Subcutaneous adipose tissue (tissue), 4 donors: ENCODE data around the gene POU4F1. TPM values are rescaled to one million over a fixed set of nuclear protein-coding genes. Genes with fewer than 3 reads are reported as not detected.

Experiments
- total RNA-seq, 4 donors: library from RNA; depleted of rRNA; stranded (reverse); fragments of >200 nt; gene quantifications; one replicate each; pipeline ENCODE4 v1.1.0, GENCODE V29; 2016
- TF ChIP-seq, protein P1 (sequence below): fragments of 450-650 bp; IDR thresholded peaks from one replicate; pipeline ENCODE4 v1.5.1; 2016; ENCODE audit warnings: low read depth, mild to moderate bottlenecking, control low read depth, antibody characterized with exemption, moderate library complexity

The POU4F1 gene, protein sequence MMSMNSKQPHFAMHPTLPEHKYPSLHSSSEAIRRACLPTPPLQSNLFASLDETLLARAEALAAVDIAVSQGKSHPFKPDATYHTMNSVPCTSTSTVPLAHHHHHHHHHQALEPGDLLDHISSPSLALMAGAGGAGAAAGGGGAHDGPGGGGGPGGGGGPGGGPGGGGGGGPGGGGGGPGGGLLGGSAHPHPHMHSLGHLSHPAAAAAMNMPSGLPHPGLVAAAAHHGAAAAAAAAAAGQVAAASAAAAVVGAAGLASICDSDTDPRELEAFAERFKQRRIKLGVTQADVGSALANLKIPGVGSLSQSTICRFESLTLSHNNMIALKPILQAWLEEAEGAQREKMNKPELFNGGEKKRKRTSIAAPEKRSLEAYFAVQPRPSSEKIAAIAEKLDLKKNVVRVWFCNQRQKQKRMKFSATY
- not detected for total RNA-seq

DNA sequence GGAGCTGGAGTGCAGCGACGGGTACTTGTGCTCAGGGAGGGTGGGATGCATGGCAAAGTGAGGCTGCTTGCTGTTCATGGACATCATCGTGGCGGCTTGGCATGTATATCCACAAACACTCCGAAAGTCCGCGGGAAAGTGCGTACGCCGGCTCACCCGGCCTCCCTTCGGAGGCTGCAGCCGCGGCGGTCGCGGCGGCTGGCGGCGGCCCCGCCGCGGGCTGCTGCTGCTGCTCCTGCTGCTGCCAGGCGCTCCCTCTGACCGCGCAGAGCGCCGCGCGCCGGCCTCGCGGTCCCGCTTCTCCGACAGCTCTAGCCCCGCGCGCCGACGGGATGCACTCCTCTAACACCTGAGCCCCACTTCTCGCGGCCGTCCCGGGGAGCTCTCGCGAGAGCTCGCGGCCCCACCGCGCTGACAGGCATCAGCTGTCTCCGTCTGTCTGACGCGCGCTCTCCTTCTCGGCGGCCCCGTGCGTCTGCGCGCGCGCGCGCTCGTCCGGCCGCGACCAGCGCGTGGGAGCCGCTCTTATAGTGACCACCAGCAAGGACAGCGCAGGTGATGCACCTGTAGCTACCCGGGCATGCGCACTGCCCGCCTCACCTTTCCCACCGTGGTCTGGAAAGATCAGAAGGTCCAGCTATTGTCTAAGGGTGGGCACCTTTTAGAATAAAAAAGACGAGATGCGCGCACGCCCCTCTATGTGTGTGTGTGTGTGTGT, at the start of gene POU4F1:
POU4F1 (minus strand) TSS at position 313 of the 718 bp plus-strand sequence; CDS start at position 87, 226 bp downstream.
- TF ChIP-seq, protein P1, sequence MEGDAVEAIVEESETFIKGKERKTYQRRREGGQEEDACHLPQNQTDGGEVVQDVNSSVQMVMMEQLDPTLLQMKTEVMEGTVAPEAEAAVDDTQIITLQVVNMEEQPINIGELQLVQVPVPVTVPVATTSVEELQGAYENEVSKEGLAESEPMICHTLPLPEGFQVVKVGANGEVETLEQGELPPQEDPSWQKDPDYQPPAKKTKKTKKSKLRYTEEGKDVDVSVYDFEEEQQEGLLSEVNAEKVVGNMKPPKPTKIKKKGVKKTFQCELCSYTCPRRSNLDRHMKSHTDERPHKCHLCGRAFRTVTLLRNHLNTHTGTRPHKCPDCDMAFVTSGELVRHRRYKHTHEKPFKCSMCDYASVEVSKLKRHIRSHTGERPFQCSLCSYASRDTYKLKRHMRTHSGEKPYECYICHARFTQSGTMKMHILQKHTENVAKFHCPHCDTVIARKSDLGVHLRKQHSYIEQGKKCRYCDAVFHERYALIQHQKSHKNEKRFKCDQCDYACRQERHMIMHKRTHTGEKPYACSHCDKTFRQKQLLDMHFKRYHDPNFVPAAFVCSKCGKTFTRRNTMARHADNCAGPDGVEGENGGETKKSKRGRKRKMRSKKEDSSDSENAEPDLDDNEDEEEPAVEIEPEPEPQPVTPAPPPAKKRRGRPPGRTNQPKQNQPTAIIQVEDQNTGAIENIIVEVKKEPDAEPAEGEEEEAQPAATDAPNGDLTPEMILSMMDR: no peak

DNA sequence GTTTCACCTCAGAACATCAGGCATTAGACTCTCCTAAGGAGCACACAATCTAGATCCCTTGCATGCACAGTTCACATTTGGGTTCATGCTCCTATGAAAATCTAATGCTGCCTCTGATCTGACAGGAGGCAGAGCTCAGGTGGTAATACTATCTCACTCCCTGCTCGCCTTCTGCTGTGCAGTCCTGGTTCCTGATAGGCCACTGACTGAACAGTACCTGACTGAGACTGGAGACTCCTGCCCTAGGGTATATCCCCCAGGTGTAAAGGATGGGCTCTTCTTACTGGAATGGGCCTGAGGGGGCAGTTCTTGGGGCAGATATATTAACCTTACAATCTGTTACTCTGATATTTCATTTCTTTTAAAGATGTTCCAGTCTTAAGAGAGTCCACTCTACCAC, 49.3 kb upstream of the POU4F1 start:
- TF ChIP-seq, protein P1: no peak

DNA sequence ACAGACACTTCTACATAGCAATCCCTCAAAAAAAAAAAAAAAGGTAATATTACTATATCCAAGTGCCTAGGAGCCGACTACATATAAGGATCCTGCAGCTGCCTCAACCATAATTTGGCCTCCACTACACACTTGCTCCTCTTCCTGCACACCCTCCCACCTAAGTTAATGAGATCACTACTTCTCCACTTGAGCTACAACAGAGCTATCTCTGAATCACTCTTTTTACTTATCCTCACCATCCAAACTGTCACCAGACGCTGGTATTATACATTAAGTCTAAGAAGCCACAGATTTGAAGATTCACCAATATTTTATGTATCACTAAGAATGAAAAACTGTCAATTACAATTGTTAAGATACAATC, 47.3 kb upstream of the POU4F1 start:
- TF ChIP-seq, protein P1: no peak

DNA sequence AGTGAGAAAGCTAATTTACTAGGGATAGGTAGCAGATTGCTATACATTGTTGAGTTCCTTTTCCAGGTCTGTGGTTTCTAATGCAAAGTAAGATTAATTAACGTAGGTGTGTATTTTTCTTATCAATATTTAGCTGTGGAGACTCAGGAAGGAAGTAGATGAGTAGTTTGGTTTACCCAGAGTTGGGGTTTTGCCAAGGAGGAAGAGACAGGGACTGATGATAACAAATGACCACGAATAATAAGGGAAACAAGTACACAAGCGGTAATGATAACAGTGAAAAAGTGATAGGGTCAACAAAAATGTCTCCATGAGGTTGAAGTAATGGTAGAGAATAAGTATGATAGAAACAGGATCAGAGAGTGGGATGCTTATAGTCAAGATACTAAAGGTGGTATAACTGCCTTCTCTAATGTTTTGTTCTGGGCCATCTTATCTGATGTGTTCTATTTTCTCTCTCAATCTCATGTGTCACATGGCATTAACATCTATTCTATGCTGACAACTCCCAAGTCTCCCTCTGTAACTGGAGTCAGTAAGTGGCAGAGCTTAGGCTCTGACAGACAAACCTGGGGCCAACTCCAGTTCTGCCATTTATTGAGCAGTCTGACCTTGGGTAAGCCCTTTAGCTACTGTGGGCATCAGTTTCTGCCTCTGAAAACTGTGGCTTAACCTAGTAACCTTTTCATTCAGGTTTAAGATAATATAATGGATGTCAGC, 46.8 kb upstream of the POU4F1 start:
- TF ChIP-seq, protein P1: no peak

DNA sequence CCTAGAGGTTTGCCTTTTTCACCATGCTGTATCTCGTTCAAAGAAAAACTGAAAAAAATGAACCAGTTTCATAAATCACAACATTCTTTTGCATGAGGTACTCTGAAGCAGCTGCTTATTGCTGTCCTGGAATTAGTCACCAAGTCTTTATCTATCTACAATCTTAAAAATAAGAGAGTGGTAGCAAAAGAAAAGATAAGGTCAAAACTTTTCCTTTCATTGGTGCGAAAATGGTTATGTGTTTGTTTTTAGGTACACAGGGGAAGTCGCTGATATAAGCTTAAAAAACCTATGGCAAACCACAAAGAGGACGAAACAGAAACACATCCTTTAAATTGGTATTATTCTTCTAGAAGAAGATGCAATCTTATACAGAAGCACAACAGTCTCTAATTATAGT, 34.9 kb upstream of the POU4F1 start:
- TF ChIP-seq, protein P1: no peak

DNA sequence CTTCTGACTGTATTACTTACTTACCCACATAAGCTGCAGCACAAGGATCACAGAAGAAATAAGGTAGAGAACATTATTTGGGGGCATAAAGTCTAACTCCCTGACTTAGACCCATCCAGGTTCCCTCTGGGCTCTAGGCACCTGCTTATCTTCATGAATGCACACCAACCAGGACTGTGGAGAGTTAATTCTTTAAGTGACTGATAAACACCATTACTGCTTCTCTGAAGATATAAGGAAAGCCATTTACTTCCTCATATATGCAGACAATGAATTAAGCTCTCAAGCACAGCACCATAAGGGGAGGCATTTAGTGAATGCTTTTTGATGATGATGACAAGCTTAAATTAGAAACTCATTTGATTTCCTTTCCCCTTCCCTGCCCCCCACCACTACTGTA, 33.1 kb upstream of the POU4F1 start:
- TF ChIP-seq, protein P1: no peak

DNA sequence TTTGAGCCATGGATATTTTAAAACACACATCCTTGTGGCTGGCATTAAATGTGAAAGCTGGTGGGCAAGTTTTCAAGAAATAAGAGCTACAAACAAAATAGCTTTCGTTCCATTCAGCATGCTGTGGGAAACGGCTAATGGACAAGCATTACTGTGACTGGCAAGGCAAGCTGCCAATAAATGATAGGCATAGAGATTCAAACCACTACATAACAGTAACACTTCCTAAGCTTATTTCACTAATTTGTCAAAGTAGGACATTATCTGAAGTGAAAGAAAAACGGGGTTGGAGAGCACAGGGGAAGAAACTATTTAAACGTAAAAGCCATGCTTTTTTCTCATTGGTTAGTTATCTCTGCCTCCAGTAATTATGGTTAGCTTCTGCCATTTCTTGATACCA, 29.6 kb upstream of the POU4F1 start:
- TF ChIP-seq, protein P1: no peak
